ENCODE measurements around the gene ZNF688. TPM values are rescaled to one million over a fixed set of nuclear protein-coding genes. Genes with fewer than 3 reads are reported as not detected.

ZNF688 gene
- total RNA-seq, 1 donor from 2014 or later: 5.4 TPM

DNA sequence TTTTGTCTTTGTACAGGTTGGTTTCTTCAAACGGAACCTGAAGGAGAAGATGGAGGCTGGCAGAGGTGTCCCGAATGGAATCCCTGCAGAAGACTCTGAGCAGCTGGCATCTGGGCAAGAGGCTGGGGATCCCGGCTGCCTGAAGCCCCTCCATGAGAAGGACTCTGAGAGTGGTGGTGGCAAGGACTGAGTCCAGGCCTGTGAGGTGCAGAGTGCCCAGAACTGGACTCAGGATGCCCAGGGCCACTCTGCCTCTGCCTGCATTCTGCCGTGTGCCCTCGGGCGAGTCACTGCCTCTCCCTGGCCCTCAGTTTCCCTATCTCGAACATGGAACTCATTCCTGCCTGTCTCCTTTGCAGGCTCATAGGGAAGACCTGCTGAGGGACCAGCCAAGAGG lies 50.0 kb downstream of the ZNF688 start:
- DNase-seq (ENCODE audit: low read depth in 2 of 2): no peak

Other genes with a start within 250 kb of the ZNF688 start
- 31.6 and 31.9 TPM in 2 replicates for gene CD2BP2, start 216.4 kb downstream of the ZNF688 start, total RNA-seq
- gene TBC1D10B, start 201.2 kb downstream of the ZNF688 start, total RNA-seq: 16.6 and 22.4 TPM in 2 replicates
- not detected in 2 replicates for gene MYL11, start 196.9 kb downstream of the ZNF688 start, total RNA-seq
- gene SEPTIN1, start 189.2 kb downstream of the ZNF688 start, total RNA-seq: 0.20 TPM in 1 of 2 replicates, not detected in the other
- 11.1 and 11.6 TPM in 2 replicates for gene ZNF48, start 176.3 kb downstream of the ZNF688 start, total RNA-seq
- gene ZNF771, start 164.1 kb downstream of the ZNF688 start, total RNA-seq: 8.3 and 10.5 TPM in 2 replicates
- 54.8 and 57.5 TPM in 2 replicates for gene DCTPP1, start 141.7 kb downstream of the ZNF688 start, total RNA-seq
- 11.8 and 17.9 TPM in 2 replicates for gene SEPHS2, start 125.8 kb downstream of the ZNF688 start, total RNA-seq
- gene ITGAL, start 99.0 kb downstream of the ZNF688 start, total RNA-seq: not detected in 2 replicates
- gene ZNF768, start 45.1 kb downstream of the ZNF688 start, total RNA-seq: 11.3 and 17.9 TPM in 2 replicates
- gene ZNF747, start 36.9 kb downstream of the ZNF688 start, total RNA-seq: 4.8 and 7.7 TPM in 2 replicates
- gene ZNF764, start 13.3 kb downstream of the ZNF688 start, total RNA-seq: 2.0 and 3.2 TPM in 2 replicates
- gene ZNF785, start 14.0 kb upstream of the ZNF688 start, total RNA-seq: 5.4 and 9.9 TPM in 2 replicates
- 3.1 and 4.0 TPM in 2 replicates for gene ZNF689, start 38.7 kb upstream of the ZNF688 start, total RNA-seq
- gene PRR14, start 79.2 kb upstream of the ZNF688 start, total RNA-seq: 4.1 and 4.4 TPM in 2 replicates
- 7.8 and 13.3 TPM in 2 replicates for gene FBRS, start 86.7 kb upstream of the ZNF688 start, total RNA-seq
- 16.6 and 24.8 TPM in 2 replicates for gene SRCAP, start 127.5 kb upstream of the ZNF688 start, total RNA-seq
- 8.9 and 10.7 TPM in 2 replicates for gene PHKG2, start 176.7 kb upstream of the ZNF688 start, total RNA-seq
- 0.40 and 0.87 TPM in 2 replicates for gene CFAP119, start 190.3 kb upstream of the ZNF688 start, total RNA-seq
- 32.7 and 42.5 TPM in 2 replicates for gene RNF40, start 190.6 kb upstream of the ZNF688 start, total RNA-seq
- gene ZNF629, start 215.5 kb upstream of the ZNF688 start, total RNA-seq: 3.9 and 5.2 TPM in 2 replicates